Measurements from ENCODE around the gene PCDHB13. TPM values are rescaled to one million over a fixed set of nuclear protein-coding genes. Genes with fewer than 3 reads are reported as not detected.
A peak's percentile ranks its signal among the peaks of the same experiment; 100 is the strongest.
"Not testable (repeated sequence)": the region's sequence is repeated elsewhere in the genome, so short reads cannot be mapped to it uniquely, and the experiment has no call there.

PCDHB13 gene
- total RNA-seq, 1 donor from 2014 or later = 1.6 TPM

- not testable (repeated sequence) for H3K36me3 ChIP-seq (ENCODE audit: control insufficient read depth in 3 of 3, insufficient read depth in 3 of 3, low read length in 3 of 3); H3K9ac ChIP-seq (ENCODE audit: low read depth in 1 of 3, low read length in 3 of 3); H3K4me1 ChIP-seq (ENCODE audit: control insufficient read depth in 3 of 3, insufficient read depth in 3 of 3, low read length in 3 of 3); H3K4me3 ChIP-seq (ENCODE audit: low read length in 3 of 3); H3K27ac ChIP-seq (ENCODE audit: low read depth, low read length); H3K27me3 ChIP-seq (ENCODE audit: control insufficient read depth in 3 of 3, insufficient read depth in 3 of 3, low read length in 3 of 3)
- peaks cover 3 to 11% (median 7%) of the 10 kb centered on the region in 3 donors for H3K9me3 ChIP-seq (ENCODE audit: control insufficient read depth in 3 of 3, low read length in 3 of 3)
Measured at GRCh38 chr5:141184117-141184855, 29.4 kb upstream of the PCDHB13 start.

GRCh38 chr5:141186897-141187512 lies 26.7 kb upstream of the PCDHB13 start, which contains the start of gene PCDHB9:
PCDHB9 (plus strand) TSS chr5:141187161; CDS start chr5:141187319, 158 bp downstream.
- H3K27me3 ChIP-seq (ENCODE audit: control insufficient read depth in 3 of 3, insufficient read depth in 3 of 3, low read length in 3 of 3) = no peaks in the 10 kb centered on the region
- H3K27ac ChIP-seq (ENCODE audit: low read depth, low read length) = no peak within 1 kb of the TSS
- H3K4me1 ChIP-seq (ENCODE audit: control insufficient read depth in 3 of 3, insufficient read depth in 3 of 3, low read length in 3 of 3) = no peaks in the 10 kb centered on the region
- H3K9ac ChIP-seq (ENCODE audit: low read depth in 1 of 3, low read length in 3 of 3) = no peak within 1 kb of the TSS
- peak within 1 kb of the TSS in 1 of 3 donors; percentile 23 for H3K4me3 ChIP-seq (ENCODE audit: low read length in 3 of 3)
- no peaks in the 10 kb centered on the region for H3K36me3 ChIP-seq (ENCODE audit: control insufficient read depth in 3 of 3, insufficient read depth in 3 of 3, low read length in 3 of 3)
- peaks cover 3 to 11% (median 6%) of the 10 kb centered on the region in 3 donors for H3K9me3 ChIP-seq (ENCODE audit: control insufficient read depth in 3 of 3, low read length in 3 of 3)

DNA sequence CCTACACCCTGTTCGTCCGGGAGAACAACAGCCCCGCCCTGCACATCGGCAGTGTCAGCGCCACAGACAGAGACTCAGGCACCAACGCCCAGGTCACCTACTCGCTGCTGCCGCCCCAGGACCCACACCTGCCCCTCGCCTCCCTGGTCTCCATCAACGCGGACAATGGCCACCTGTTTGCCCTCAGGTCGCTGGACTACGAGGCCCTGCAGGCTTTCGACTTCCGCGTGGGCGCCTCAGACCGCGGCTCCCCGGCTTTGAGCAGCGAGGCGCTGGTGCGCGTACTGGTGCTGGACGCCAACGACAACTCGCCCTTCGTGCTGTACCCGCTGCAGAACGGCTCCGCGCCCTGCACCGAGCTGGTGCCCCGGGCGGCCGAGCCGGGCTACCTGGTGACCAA lies 25.0 kb upstream of the PCDHB13 start:
- H3K9ac ChIP-seq (ENCODE audit: low read depth in 1 of 3, low read length in 3 of 3); H3K27me3 ChIP-seq (ENCODE audit: control insufficient read depth in 3 of 3, insufficient read depth in 3 of 3, low read length in 3 of 3); H3K4me1 ChIP-seq (ENCODE audit: control insufficient read depth in 3 of 3, insufficient read depth in 3 of 3, low read length in 3 of 3); H3K9me3 ChIP-seq (ENCODE audit: control insufficient read depth in 3 of 3, low read length in 3 of 3); H3K36me3 ChIP-seq (ENCODE audit: control insufficient read depth in 3 of 3, insufficient read depth in 3 of 3, low read length in 3 of 3); H3K4me3 ChIP-seq (ENCODE audit: low read length in 3 of 3); H3K27ac ChIP-seq (ENCODE audit: low read depth, low read length): not testable (repeated sequence)

DNA sequence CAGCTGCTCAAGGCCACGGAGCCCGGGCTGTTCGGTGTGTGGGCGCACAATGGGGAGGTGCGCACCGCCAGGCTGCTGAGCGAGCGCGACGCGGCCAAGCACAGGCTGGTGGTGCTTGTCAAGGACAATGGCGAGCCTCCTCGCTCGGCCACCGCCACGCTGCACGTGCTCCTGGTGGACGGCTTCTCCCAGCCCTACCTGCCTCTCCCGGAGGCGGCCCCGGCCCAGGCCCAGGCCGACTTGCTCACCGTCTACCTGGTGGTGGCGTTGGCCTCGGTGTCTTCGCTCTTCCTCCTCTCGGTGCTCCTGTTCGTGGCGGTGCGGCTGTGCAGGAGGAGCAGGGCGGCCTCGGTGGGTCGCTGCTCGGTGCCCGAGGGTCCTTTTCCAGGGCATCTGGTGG lies 24.6 kb upstream of the PCDHB13 start:
- not testable (repeated sequence) for H3K9me3 ChIP-seq (ENCODE audit: control insufficient read depth in 3 of 3, low read length in 3 of 3); H3K9ac ChIP-seq (ENCODE audit: low read depth in 1 of 3, low read length in 3 of 3); H3K4me3 ChIP-seq (ENCODE audit: low read length in 3 of 3); H3K27me3 ChIP-seq (ENCODE audit: control insufficient read depth in 3 of 3, insufficient read depth in 3 of 3, low read length in 3 of 3); H3K4me1 ChIP-seq (ENCODE audit: control insufficient read depth in 3 of 3, insufficient read depth in 3 of 3, low read length in 3 of 3); H3K36me3 ChIP-seq (ENCODE audit: control insufficient read depth in 3 of 3, insufficient read depth in 3 of 3, low read length in 3 of 3); H3K27ac ChIP-seq (ENCODE audit: low read depth, low read length)

DNA sequence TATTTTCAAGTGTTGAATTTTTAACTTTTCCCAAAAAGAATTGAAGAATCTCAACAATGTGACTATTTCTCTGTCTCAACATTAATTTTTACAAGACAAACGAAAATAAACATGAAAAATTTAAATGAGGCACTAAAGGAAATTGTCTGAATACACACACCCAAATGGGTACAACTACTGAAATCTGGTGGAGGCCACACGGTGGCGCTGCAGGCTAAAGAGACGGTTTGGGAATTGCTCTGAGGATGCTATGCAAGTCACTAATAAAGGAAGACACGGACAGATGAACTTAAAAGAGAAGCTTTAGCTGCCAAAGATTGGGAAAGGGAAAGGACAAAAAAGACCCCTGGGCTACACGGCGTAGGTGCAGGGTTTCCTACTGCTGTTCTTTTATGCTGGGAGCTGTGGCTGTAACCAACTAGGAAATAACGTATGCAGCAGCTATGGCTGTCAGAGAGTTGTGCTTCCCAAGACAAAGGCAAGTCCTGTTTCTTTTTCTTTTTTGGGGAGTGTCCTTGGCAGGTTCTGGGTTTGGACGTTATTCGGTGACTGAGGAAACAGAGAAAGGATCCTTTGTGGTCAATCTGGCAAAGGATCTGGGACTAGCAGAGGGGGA lies 21.5 kb upstream of the PCDHB13 start, which contains the start of gene PCDHB10:
Gene PCDHB10, plus strand, starts transcription at position 244 of the 616 bp plus-strand sequence. Its CDS starts 200 bp downstream, at position 444.
- peaks cover 0 to 10% (median 3%) of the 10 kb centered on the region in 3 donors for H3K9me3 ChIP-seq (ENCODE audit: control insufficient read depth in 3 of 3, low read length in 3 of 3)
- no peaks in the 10 kb centered on the region for H3K4me1 ChIP-seq (ENCODE audit: control insufficient read depth in 3 of 3, insufficient read depth in 3 of 3, low read length in 3 of 3)
- H3K36me3 ChIP-seq (ENCODE audit: control insufficient read depth in 3 of 3, insufficient read depth in 3 of 3, low read length in 3 of 3) = no peaks in the 10 kb centered on the region
- no peak within 1 kb of the TSS for H3K27ac ChIP-seq (ENCODE audit: low read depth, low read length)
- H3K9ac ChIP-seq (ENCODE audit: low read depth in 1 of 3, low read length in 3 of 3) = no peak within 1 kb of the TSS
- peaks cover 0 to 2% (median 0%) of the 10 kb centered on the region in 3 donors for H3K27me3 ChIP-seq (ENCODE audit: control insufficient read depth in 3 of 3, insufficient read depth in 3 of 3, low read length in 3 of 3)
- H3K4me3 ChIP-seq (ENCODE audit: low read length in 3 of 3) = peak within 1 kb of the TSS in 1 of 3 donors; percentile 35

GRCh38 chr5:141194332-141194731 lies 19.4 kb upstream of the PCDHB13 start:
- H3K9ac ChIP-seq (ENCODE audit: low read depth in 1 of 3, low read length in 3 of 3); H3K27ac ChIP-seq (ENCODE audit: low read depth, low read length); H3K27me3 ChIP-seq (ENCODE audit: control insufficient read depth in 3 of 3, insufficient read depth in 3 of 3, low read length in 3 of 3); H3K36me3 ChIP-seq (ENCODE audit: control insufficient read depth in 3 of 3, insufficient read depth in 3 of 3, low read length in 3 of 3); H3K4me3 ChIP-seq (ENCODE audit: low read length in 3 of 3); H3K4me1 ChIP-seq (ENCODE audit: control insufficient read depth in 3 of 3, insufficient read depth in 3 of 3, low read length in 3 of 3): not testable (repeated sequence)
- H3K9me3 ChIP-seq (ENCODE audit: control insufficient read depth in 3 of 3, low read length in 3 of 3) = peaks cover 3 to 16% (median 15%) of the 10 kb centered on the region in 3 donors

- Histone ChIP-seq H3K27ac (ENCODE audit: low read depth, low read length) (no peak overlapping the region), H3K9ac (ENCODE audit: low read depth in 1 of 3, low read length in 3 of 3) (no peak overlapping the region), H3K27me3 (ENCODE audit: control insufficient read depth in 3 of 3, insufficient read depth in 3 of 3, low read length in 3 of 3) (peaks cover 0 to 4% (median 2%) of the 10 kb centered on the region in 3 donors), H3K4me3 (ENCODE audit: low read length in 3 of 3) (no peak overlapping the region), H3K4me1 (ENCODE audit: control insufficient read depth in 3 of 3, insufficient read depth in 3 of 3, low read length in 3 of 3) (no peaks in the 10 kb centered on the region), H3K9me3 (ENCODE audit: control insufficient read depth in 3 of 3, low read length in 3 of 3) (peaks cover 7 to 22% (median 15%) of the 10 kb centered on the region in 3 donors), H3K36me3 (ENCODE audit: control insufficient read depth in 3 of 3, insufficient read depth in 3 of 3, low read length in 3 of 3) (no peaks in the 10 kb centered on the region)
Measured at GRCh38 chr5:141196363-141196762, 17.4 kb upstream of the PCDHB13 start.

- H3K4me3 ChIP-seq (ENCODE audit: low read length in 3 of 3) = peak within 1 kb of the TSS; percentile 39 to 70 (median 55)
Measured at GRCh38 chr5:141199359-141200235, 14.1 kb upstream of the PCDHB13 start, which contains the start of gene PCDHB11. PCDHB11 (plus strand) TSS chr5:141199627; CDS start chr5:141199775, 148 bp downstream.

GRCh38 chr5:141201126-141201525 lies 12.6 kb upstream of the PCDHB13 start:
- not testable (repeated sequence) for H3K9ac ChIP-seq (ENCODE audit: low read depth in 1 of 3, low read length in 3 of 3); H3K4me1 ChIP-seq (ENCODE audit: control insufficient read depth in 3 of 3, insufficient read depth in 3 of 3, low read length in 3 of 3); H3K36me3 ChIP-seq (ENCODE audit: control insufficient read depth in 3 of 3, insufficient read depth in 3 of 3, low read length in 3 of 3); H3K27me3 ChIP-seq (ENCODE audit: control insufficient read depth in 3 of 3, insufficient read depth in 3 of 3, low read length in 3 of 3); H3K27ac ChIP-seq (ENCODE audit: low read depth, low read length); H3K4me3 ChIP-seq (ENCODE audit: low read length in 3 of 3)
- H3K9me3 ChIP-seq (ENCODE audit: control insufficient read depth in 3 of 3, low read length in 3 of 3) = peaks cover 7 to 15% (median 13%) of the 10 kb centered on the region in 3 donors

More at GRCh38 chr5:141199359-141200235, 14.1 kb upstream of the PCDHB13 start, which contains the start of gene PCDHB11:
- H3K27me3 ChIP-seq (ENCODE audit: control insufficient read depth in 3 of 3, insufficient read depth in 3 of 3, low read length in 3 of 3) = peaks cover 0 to 4% (median 0%) of the 10 kb centered on the region in 3 donors
- H3K36me3 ChIP-seq (ENCODE audit: control insufficient read depth in 3 of 3, insufficient read depth in 3 of 3, low read length in 3 of 3) = no peaks in the 10 kb centered on the region
- no peaks in the 10 kb centered on the region for H3K4me1 ChIP-seq (ENCODE audit: control insufficient read depth in 3 of 3, insufficient read depth in 3 of 3, low read length in 3 of 3)
- peaks cover 7 to 15% (median 13%) of the 10 kb centered on the region in 3 donors for H3K9me3 ChIP-seq (ENCODE audit: control insufficient read depth in 3 of 3, low read length in 3 of 3)
- H3K9ac ChIP-seq (ENCODE audit: low read depth in 1 of 3, low read length in 3 of 3) = peak within 1 kb of the TSS in 1 of 3 donors; percentile 51
- H3K27ac ChIP-seq (ENCODE audit: low read depth, low read length) = no peak within 1 kb of the TSS

All from skeletal muscle tissue (tissue), 4 donors.